ENCODE data around the gene SNX3. TPM values are rescaled to one million over a fixed set of nuclear protein-coding genes. Genes with fewer than 3 reads are reported as not detected.

The SNX3 gene
- total RNA-seq, 1 experiment from 2014 or later: 104 TPM

DNA sequence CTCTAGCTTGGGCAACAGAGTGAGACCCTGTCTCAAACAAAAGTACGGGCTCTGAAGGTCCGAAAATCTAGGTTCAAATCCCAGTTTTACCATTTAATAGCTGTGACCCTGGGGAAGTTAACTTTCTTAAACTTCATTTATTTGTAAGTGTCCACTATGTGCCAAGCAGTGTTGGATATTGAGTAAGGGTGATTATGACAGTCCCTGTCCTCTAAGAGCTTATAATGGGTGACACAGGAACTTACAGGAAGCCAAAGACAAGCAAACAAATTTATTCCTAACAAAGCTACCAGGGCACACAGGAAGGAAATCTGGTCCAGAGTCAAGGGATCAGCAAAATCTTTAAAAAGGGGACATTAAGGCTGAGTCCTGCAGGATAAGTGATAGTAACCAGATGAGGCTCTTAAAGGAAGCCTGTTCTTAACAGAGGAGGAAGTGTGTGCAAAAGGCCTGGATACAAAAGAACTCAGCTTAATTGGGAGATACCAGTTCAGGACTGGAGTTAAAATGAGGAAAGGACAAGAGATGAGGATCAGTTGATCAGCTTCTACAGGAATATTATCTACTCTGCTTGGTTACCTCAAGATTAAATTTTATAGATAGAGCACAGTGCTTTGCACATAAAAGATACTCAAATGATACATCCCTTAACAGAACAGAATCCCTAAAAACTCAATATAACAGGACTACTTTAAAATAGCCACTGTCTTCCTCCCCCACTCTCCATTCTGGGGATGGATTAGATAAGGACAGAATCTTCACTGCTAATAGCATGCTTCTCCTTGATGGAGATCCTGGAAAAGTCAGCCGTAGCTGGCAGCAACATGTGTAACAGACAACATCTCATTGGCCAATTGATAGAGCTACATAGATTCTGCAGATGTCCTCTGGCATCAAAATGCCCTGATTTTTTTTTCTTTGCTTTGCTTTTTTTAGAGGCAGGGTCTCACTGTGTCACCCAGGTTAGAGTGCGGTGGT is 6.1 kb downstream of the SNX3 start:
- no TSS peak for BruUV-seq (replicated peaks)
- ChIA-PET CTCF (no interaction called here), POLR2A (ENCODE audit: low non-redundant PET) (no interaction called here)
- H3K4me3 ChIP-seq (ENCODE audit: low read depth, low read length, poor library complexity, severe bottlenecking): no peak overlapping the region
- no peaks in the 10 kb centered on the region for H3K36me3 ChIP-seq (ENCODE audit: insufficient read depth, low read length, poor library complexity, severe bottlenecking)
- no peak overlapping the region for H3K27ac ChIP-seq (ENCODE audit: low read depth, low read length, poor library complexity, severe bottlenecking)
- no peaks in the 10 kb centered on the region for H3K9me3 ChIP-seq (ENCODE audit: low read depth, low read length, poor library complexity, severe bottlenecking)
- DNase-seq (ENCODE audit: low spot score): no peak
- intact Hi-C loops (cut with micrococcal nuclease; ENCODE audit: unreplicated experiment): no loop called here
- TF ChIP-seq, protein P1, sequence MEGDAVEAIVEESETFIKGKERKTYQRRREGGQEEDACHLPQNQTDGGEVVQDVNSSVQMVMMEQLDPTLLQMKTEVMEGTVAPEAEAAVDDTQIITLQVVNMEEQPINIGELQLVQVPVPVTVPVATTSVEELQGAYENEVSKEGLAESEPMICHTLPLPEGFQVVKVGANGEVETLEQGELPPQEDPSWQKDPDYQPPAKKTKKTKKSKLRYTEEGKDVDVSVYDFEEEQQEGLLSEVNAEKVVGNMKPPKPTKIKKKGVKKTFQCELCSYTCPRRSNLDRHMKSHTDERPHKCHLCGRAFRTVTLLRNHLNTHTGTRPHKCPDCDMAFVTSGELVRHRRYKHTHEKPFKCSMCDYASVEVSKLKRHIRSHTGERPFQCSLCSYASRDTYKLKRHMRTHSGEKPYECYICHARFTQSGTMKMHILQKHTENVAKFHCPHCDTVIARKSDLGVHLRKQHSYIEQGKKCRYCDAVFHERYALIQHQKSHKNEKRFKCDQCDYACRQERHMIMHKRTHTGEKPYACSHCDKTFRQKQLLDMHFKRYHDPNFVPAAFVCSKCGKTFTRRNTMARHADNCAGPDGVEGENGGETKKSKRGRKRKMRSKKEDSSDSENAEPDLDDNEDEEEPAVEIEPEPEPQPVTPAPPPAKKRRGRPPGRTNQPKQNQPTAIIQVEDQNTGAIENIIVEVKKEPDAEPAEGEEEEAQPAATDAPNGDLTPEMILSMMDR (conservative IDR thresholded peaks at IDR 0.05; ENCODE audit: low read depth, low read length): no peak
- no peak for TF ChIP-seq EZH2 (IDR thresholded peaks at IDR 0.05; ENCODE audit: borderline replicate concordance, low read depth, low read length, poor library complexity, severe bottlenecking)
- peaks cover 5% of the 10 kb centered on the region for H3K4me1 ChIP-seq (ENCODE audit: insufficient read depth, low read length, poor library complexity, severe bottlenecking)
- H3K27me3 ChIP-seq (replicated peaks; ENCODE audit: insufficient read depth, low read depth, low read length, poor library complexity): no peaks in the 10 kb centered on the region

GRCh38 chr6:108253241-108253640 is 7.6 kb downstream of the SNX3 start:
- DNase-seq (ENCODE audit: low spot score): no peak
- ChIA-PET POLR2A (ENCODE audit: low non-redundant PET) (no interaction called here), CTCF (no interaction called here)
- H3K27me3 ChIP-seq (replicated peaks; ENCODE audit: insufficient read depth, low read depth, low read length, poor library complexity): no peaks in the 10 kb centered on the region
- H3K36me3 ChIP-seq (ENCODE audit: insufficient read depth, low read length, poor library complexity, severe bottlenecking): no peaks in the 10 kb centered on the region
- no peak overlapping the region for H3K4me3 ChIP-seq (ENCODE audit: low read depth, low read length, poor library complexity, severe bottlenecking)
- H3K9me3 ChIP-seq (ENCODE audit: low read depth, low read length, poor library complexity, severe bottlenecking): no peaks in the 10 kb centered on the region
- H3K27ac ChIP-seq (ENCODE audit: low read depth, low read length, poor library complexity, severe bottlenecking): no peak overlapping the region
- intact Hi-C loops (cut with micrococcal nuclease; ENCODE audit: unreplicated experiment): no loop called here
- TF ChIP-seq, protein P1 (conservative IDR thresholded peaks at IDR 0.05; ENCODE audit: low read depth, low read length): no peak
- no peak for TF ChIP-seq EZH2 (IDR thresholded peaks at IDR 0.05; ENCODE audit: borderline replicate concordance, low read depth, low read length, poor library complexity, severe bottlenecking)
- no TSS peak for BruUV-seq (replicated peaks)
- no peaks in the 10 kb centered on the region for H3K4me1 ChIP-seq (ENCODE audit: insufficient read depth, low read length, poor library complexity, severe bottlenecking)

- Histone ChIP-seq H3K9me3 (ENCODE audit: low read depth, low read length, poor library complexity, severe bottlenecking) (no peaks in the 10 kb centered on the region), H3K4me1 (ENCODE audit: insufficient read depth, low read length, poor library complexity, severe bottlenecking) (peaks cover 4% of the 10 kb centered on the region), H3K4me3 (ENCODE audit: low read depth, low read length, poor library complexity, severe bottlenecking) (no peak overlapping the region), H3K27ac (ENCODE audit: low read depth, low read length, poor library complexity, severe bottlenecking) (no peak overlapping the region), H3K36me3 (ENCODE audit: insufficient read depth, low read length, poor library complexity, severe bottlenecking) (no peaks in the 10 kb centered on the region), H3K27me3 (replicated peaks; ENCODE audit: insufficient read depth, low read depth, low read length, poor library complexity) (no peaks in the 10 kb centered on the region)
- CTCF ChIA-PET: no interaction called here
- BruUV-seq (replicated peaks): no TSS peak
- intact Hi-C loops (cut with micrococcal nuclease; ENCODE audit: unreplicated experiment): no loop called here
- POLR2A ChIA-PET (ENCODE audit: low non-redundant PET): no interaction called here
- DNase-seq (ENCODE audit: low spot score): no peak
- TF ChIP-seq, protein P1 (conservative IDR thresholded peaks at IDR 0.05; ENCODE audit: low read depth, low read length): no peak
These were observed 8.8 kb downstream of the SNX3 start for GRCh38 chr6:108252055-108252454.

Measured in A673 (cell line).